DND-41 (cell line): ENCODE data around the gene MUC22.

Experiments used
- ATAC-seq: fragments of 200-7000 bp; cut with Tn5 transposase; 3 replicates; pipeline ENCODE4 v1.9.1; 2021; ENCODE audit warnings: low read depth; ENCODE audit not compliant: insufficient read depth
- DNase-seq: peaks from one replicate; pipeline ENCODE4 v3.0.0-alpha.2; 2020
- H2AFZ ChIP-seq: 2 replicates; pipeline ENCODE4 v1.6.0; 2012; ENCODE audit warnings: low read depth, low read length
- H3K27ac ChIP-seq: 2 replicates; pipeline ENCODE4 v1.5.1; 2012; ENCODE audit warnings: low read length, inconsistent platforms
- H3K27me3 ChIP-seq: fragments of 200-600 bp; sonication (generic); 2 replicates; pipeline ENCODE4 v1.6.0; 2012; ENCODE audit warnings: low read length, mild to moderate bottlenecking, inconsistent platforms; ENCODE audit not compliant: insufficient read depth, poor library complexity
- H3K36me3 ChIP-seq: 2 replicates; pipeline ENCODE4 v1.5.1; 2012; ENCODE audit warnings: low read length, inconsistent platforms; ENCODE audit not compliant: insufficient read depth
- H3K4me1 ChIP-seq: 2 replicates; pipeline ENCODE4 v1.5.1; 2012; ENCODE audit warnings: mild to moderate bottlenecking, low read length; ENCODE audit not compliant: insufficient read depth
- H3K4me2 ChIP-seq: 2 replicates; pipeline ENCODE4 v1.6.0; 2012; ENCODE audit warnings: mild to moderate bottlenecking, moderate library complexity, low read length, inconsistent platforms; ENCODE audit not compliant: insufficient read depth
- H3K4me3 ChIP-seq, 2 experiments: fragments of 200-600 bp in 1 of 2; shearing (Covaris generic) in 1 of 2; 2 replicates each; pipeline ENCODE4 v1.5.1; 2012 to 2016; ENCODE audit warnings: inconsistent platforms in 2 of 2, low read length in 2 of 2, mild to moderate bottlenecking in 2 of 2, low read depth in 1 of 2, moderate library complexity in 1 of 2
- H3K79me2 ChIP-seq: 2 replicates; pipeline ENCODE4 v1.6.0; 2012; ENCODE audit warnings: low read length, inconsistent platforms; ENCODE audit not compliant: insufficient read depth
- H3K9ac ChIP-seq: 2 replicates; pipeline ENCODE4 v1.6.0; 2012; ENCODE audit warnings: low read depth, mild to moderate bottlenecking, inconsistent platforms, low read length, moderate library complexity
- H3K9me3 ChIP-seq: 2 replicates; pipeline ENCODE4 v1.5.1; 2012; ENCODE audit warnings: low read length, moderate library complexity, mild to moderate bottlenecking, inconsistent platforms; ENCODE audit not compliant: insufficient read depth, severe bottlenecking
- H4K20me1 ChIP-seq: 2 replicates; pipeline ENCODE4 v1.6.0; 2012; ENCODE audit warnings: low read length; ENCODE audit not compliant: insufficient read depth
- CTCF ChIP-seq: IDR thresholded peaks from 2 replicates; pipeline ENCODE4 v1.5.1; 2012; ENCODE audit warnings: borderline replicate concordance, low read length, moderate library complexity, mild to moderate bottlenecking; ENCODE audit not compliant: poor library complexity, severe bottlenecking; ENCODE audit errors: extremely low read depth
- EZH2 ChIP-seq: IDR thresholded peaks from 3 replicates; pipeline ENCODE4 v1.6.1; 2012; ENCODE audit warnings: borderline replicate concordance, low read depth, mild to moderate bottlenecking, moderate library complexity, low read length, inconsistent platforms; ENCODE audit not compliant: severe bottlenecking

MUC22 gene

GRCh38 chr6:30983439-30983838 is 26.8 kb upstream of the MUC22 start, which contains the start of gene MUC21:
Gene MUC21, plus strand, starts transcription at chr6:30983718. Its CDS starts 241 bp downstream, at chr6:30983959.
- H3K27ac ChIP-seq, result no peak within 1 kb of the TSS
- no peaks in the 10 kb centered on the region for H3K79me2 ChIP-seq
- no peak within 1 kb of the TSS for H3K9ac ChIP-seq
- no peak within 1 kb of the TSS for H3K4me3 ChIP-seq
- no peak within 1 kb of the TSS for H3K4me2 ChIP-seq
- peaks cover 20% of the 10 kb centered on the region for H3K27me3 ChIP-seq
- H3K4me1 ChIP-seq, result no peaks in the 10 kb centered on the region
- no peaks in the 10 kb centered on the region for H3K9me3 ChIP-seq
- ATAC-seq (no peak), DNase-seq (no peak)
- no peak within 1 kb of the TSS for H2AFZ ChIP-seq
- H4K20me1 ChIP-seq, result no peaks in the 10 kb centered on the region
- H3K36me3 ChIP-seq, result no peaks in the 10 kb centered on the region
- TF ChIP-seq EZH2, result no peak

- H3K4me2 ChIP-seq, result no peak overlapping the region
- no peaks in the 10 kb centered on the region for H3K9me3 ChIP-seq
- no peak overlapping the region for H3K9ac ChIP-seq
- H3K36me3 ChIP-seq, result no peaks in the 10 kb centered on the region
- DNase-seq (no peak), ATAC-seq (no peak)
- peaks cover 13% of the 10 kb centered on the region for H3K27me3 ChIP-seq
- no peak for TF ChIP-seq EZH2
- no peak for TF ChIP-seq CTCF
- no peaks in the 10 kb centered on the region for H4K20me1 ChIP-seq
- no peaks in the 10 kb centered on the region for H3K79me2 ChIP-seq
- H2AFZ ChIP-seq, result no peak overlapping the region
- no peak overlapping the region for H3K4me3 ChIP-seq
- no peak overlapping the region for H3K27ac ChIP-seq
- peaks cover 3% of the 10 kb centered on the region for H3K4me1 ChIP-seq
Observed at GRCh38 chr6:30985490-30985889, 24.8 kb upstream of the MUC22 start.

DNA sequence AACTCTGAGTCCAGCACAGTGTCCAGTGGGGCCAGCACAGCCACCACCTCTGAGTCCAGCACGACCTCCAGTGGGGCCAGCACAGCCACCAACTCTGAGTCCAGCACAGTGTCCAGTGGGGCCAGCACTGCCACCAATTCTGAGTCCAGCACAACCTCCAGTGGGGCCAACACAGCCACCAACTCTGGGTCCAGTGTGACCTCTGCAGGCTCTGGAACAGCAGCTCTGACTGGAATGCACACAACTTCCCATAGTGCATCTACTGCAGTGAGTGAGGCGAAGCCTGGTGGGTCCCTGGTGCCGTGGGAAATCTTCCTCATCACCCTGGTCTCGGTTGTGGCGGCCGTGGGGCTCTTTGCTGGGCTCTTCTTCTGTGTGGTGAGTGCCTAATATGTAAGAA is 23.0 kb upstream of the MUC22 start:
- Histone ChIP-seq H4K20me1 (no peaks in the 10 kb centered on the region), H3K9me3 (no peaks in the 10 kb centered on the region), H3K9ac (no peak overlapping the region), H3K79me2 (no peaks in the 10 kb centered on the region), H2AFZ (no peak overlapping the region), H3K27ac (no peak overlapping the region), H3K27me3 (peaks cover 3% of the 10 kb centered on the region), H3K4me1 (peaks cover 8% of the 10 kb centered on the region), H3K4me3 (no peak overlapping the region), H3K4me2 (no peak overlapping the region), H3K36me3 (no peaks in the 10 kb centered on the region)
- no peak for ATAC-seq
- TF ChIP-seq CTCF (no peak), EZH2 (no peak)
- no peak for DNase-seq

GRCh38 chr6:30988209-30988825 is 22.0 kb upstream of the MUC22 start:
- H3K4me3 ChIP-seq, result no peak overlapping the region
- H3K79me2 ChIP-seq, result no peaks in the 10 kb centered on the region
- DNase-seq (no peak), ATAC-seq (no peak)
- H3K27me3 ChIP-seq, result no peaks in the 10 kb centered on the region
- no peaks in the 10 kb centered on the region for H3K36me3 ChIP-seq
- H3K27ac ChIP-seq, result no peak overlapping the region
- H3K4me1 ChIP-seq, result peaks cover 8% of the 10 kb centered on the region
- H4K20me1 ChIP-seq, result no peaks in the 10 kb centered on the region
- no peaks in the 10 kb centered on the region for H3K9me3 ChIP-seq
- TF ChIP-seq EZH2 (no peak), CTCF (no peak)
- H2AFZ ChIP-seq, result no peak overlapping the region
- no peak overlapping the region for H3K4me2 ChIP-seq
- no peak overlapping the region for H3K9ac ChIP-seq
